ENCODE data around the gene SIX1. TPM values are rescaled to one million over a fixed set of nuclear protein-coding genes. Genes with fewer than 3 reads are reported as not detected.

SIX1 gene
- total and polyA plus RNA-seq, 2 of the 13 experiments (the other 11 are each of a cell fraction or from before 2014, with no cell fraction given): 1.7 to 6.5 TPM

DNA sequence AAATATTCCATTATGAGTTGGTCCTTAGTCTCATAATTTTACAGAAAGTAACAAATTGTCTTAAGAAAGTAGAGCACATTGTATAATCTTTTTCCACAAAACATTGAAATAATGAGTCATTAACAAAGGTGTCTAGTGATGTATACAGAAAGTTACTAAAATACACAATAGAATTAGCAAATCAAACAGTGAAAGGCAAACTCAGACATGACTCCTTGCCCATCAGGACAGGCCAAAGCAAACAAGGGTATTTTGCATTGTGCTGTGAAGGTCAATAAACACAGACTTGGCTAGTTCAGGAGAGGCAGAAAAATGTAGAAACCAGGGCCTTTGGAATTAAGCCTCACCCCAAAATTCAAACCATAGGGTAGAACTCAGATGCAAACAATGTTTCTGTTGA, 37.6 kb upstream of the SIX1 start (continued):
- TF ChIP-seq HNF4A (CRISPR knock-in tag; IDR thresholded peaks at IDR 0.05) (no peak), SIN3B (IDR thresholded peaks at IDR 0.05; ENCODE audit: low read length) (no peak), ZNF629 (CRISPR knock-in tag; conservative IDR thresholded peaks at IDR 0.05) (no peak), ZFP37 (CRISPR knock-in tag; IDR thresholded peaks at IDR 0.05; ENCODE audit: borderline replicate concordance) (no peak), ZNF367 (CRISPR knock-in tag; IDR thresholded peaks at IDR 0.05; ENCODE audit: borderline replicate concordance) (no peak), MED8 (CRISPR knock-in tag; IDR thresholded peaks at IDR 0.05; ENCODE audit: insufficient replicate concordance) (no peak), ARHGAP35 (CRISPR knock-in tag; IDR thresholded peaks at IDR 0.05; ENCODE audit: borderline replicate concordance) (no peak), TBL1XR1 (IDR thresholded peaks at IDR 0.05; ENCODE audit: borderline replicate concordance, low read length, partially characterized antibody) (no peak), ZNF772 (CRISPR knock-in tag; IDR thresholded peaks at IDR 0.05) (no peak), SMARCC2 (IDR thresholded peaks at IDR 0.05) (no peak), BCL6 (CRISPR knock-in tag; IDR thresholded peaks at IDR 0.05) (peak; percentile 78; the same call in 1 of the 2 replicates), NR3C1 (CRISPR knock-in tag; IDR thresholded peaks at IDR 0.05) (no peak), HMGA1 (CRISPR knock-in tag; conservative IDR thresholded peaks at IDR 0.05) (no peak), ZNF3 (CRISPR knock-in tag; IDR thresholded peaks at IDR 0.05) (no peak), ZNF891 (CRISPR knock-in tag; IDR thresholded peaks at IDR 0.05) (no peak), NFIC (IDR thresholded peaks at IDR 0.05; ENCODE audit: low read length) (peak; percentile 39; the same call in 1 of the 2 replicates), CBFB (CRISPR knock-in tag; IDR thresholded peaks at IDR 0.05) (no peak), ZNF83 (CRISPR knock-in tag; IDR thresholded peaks at IDR 0.05; ENCODE audit: borderline replicate concordance) (no peak), SOX13 (IDR thresholded peaks at IDR 0.05) (0 out of 2 replicates have a peak, but pooled peaks have one; percentile 46), SOX13 (CRISPR knock-in tag; conservative IDR thresholded peaks at IDR 0.05 in 1 of 2, IDR thresholded peaks at IDR 0.05 in 1 of 2) (peak in 1 of 2 experiments; percentile 93; a peak in 2 of 4 replicates), POLR2G (IDR thresholded peaks at IDR 0.05; ENCODE audit: low read depth, low read length) (no peak)
- TF ChIP-seq, protein P1, sequence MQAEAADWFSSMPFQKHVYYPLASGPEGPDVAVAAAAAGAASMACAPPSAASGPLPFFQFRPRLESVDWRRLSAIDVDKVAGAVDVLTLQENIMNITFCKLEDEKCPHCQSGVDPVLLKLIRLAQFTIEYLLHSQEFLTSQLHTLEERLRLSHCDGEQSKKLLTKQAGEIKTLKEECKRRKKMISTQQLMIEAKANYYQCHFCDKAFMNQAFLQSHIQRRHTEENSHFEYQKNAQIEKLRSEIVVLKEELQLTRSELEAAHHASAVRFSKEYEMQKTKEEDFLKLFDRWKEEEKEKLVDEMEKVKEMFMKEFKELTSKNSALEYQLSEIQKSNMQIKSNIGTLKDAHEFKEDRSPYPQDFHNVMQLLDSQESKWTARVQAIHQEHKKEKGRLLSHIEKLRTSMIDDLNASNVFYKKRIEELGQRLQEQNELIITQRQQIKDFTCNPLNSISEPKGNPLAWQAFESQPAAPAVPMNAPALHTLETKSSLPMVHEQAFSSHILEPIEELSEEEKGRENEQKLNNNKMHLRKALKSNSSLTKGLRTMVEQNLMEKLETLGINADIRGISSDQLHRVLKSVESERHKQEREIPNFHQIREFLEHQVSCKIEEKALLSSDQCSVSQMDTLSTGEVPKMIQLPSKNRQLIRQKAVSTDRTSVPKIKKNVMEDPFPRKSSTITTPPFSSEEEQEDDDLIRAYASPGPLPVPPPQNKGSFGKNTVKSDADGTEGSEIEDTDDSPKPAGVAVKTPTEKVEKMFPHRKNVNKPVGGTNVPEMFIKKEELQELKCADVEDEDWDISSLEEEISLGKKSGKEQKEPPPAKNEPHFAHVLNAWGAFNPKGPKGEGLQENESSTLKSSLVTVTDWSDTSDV (CRISPR knock-in tag; IDR thresholded peaks at IDR 0.05): no peak
- TF ChIP-seq, protein P2, sequence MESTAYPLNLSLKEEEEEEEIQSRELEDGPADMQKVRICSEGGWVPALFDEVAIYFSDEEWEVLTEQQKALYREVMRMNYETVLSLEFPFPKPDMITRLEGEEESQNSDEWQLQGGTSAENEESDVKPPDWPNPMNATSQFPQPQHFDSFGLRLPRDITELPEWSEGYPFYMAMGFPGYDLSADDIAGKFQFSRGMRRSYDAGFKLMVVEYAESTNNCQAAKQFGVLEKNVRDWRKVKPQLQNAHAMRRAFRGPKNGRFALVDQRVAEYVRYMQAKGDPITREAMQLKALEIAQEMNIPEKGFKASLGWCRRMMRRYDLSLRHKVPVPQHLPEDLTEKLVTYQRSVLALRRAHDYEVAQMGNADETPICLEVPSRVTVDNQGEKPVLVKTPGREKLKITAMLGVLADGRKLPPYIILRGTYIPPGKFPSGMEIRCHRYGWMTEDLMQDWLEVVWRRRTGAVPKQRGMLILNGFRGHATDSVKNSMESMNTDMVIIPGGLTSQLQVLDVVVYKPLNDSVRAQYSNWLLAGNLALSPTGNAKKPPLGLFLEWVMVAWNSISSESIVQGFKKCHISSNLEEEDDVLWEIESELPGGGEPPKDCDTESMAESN (CRISPR knock-in tag; conservative IDR thresholded peaks at IDR 0.05): no peak
- TF ChIP-seq, protein P3, sequence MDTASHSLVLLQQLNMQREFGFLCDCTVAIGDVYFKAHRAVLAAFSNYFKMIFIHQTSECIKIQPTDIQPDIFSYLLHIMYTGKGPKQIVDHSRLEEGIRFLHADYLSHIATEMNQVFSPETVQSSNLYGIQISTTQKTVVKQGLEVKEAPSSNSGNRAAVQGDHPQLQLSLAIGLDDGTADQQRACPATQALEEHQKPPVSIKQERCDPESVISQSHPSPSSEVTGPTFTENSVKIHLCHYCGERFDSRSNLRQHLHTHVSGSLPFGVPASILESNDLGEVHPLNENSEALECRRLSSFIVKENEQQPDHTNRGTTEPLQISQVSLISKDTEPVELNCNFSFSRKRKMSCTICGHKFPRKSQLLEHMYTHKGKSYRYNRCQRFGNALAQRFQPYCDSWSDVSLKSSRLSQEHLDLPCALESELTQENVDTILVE (CRISPR knock-in tag; IDR thresholded peaks at IDR 0.05): no peak
- TF ChIP-seq, protein P4, sequence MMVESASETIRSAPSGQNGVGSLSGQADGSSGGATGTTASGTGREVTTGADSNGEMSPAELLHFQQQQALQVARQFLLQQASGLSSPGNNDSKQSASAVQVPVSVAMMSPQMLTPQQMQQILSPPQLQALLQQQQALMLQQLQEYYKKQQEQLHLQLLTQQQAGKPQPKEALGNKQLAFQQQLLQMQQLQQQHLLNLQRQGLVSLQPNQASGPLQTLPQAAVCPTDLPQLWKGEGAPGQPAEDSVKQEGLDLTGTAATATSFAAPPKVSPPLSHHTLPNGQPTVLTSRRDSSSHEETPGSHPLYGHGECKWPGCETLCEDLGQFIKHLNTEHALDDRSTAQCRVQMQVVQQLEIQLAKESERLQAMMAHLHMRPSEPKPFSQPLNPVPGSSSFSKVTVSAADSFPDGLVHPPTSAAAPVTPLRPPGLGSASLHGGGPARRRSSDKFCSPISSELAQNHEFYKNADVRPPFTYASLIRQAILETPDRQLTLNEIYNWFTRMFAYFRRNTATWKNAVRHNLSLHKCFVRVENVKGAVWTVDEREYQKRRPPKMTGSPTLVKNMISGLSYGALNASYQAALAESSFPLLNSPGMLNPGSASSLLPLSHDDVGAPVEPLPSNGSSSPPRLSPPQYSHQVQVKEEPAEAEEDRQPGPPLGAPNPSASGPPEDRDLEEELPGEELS (CRISPR knock-in tag; IDR thresholded peaks at IDR 0.05): peak; percentile 84
